ENCODE measurements around the gene SYNJ2. TPM values are rescaled to one million over a fixed set of nuclear protein-coding genes. Genes with fewer than 3 reads are reported as not detected.
A peak's percentile ranks its signal among the peaks of the same experiment; 100 is the strongest.

Gene SYNJ2
- total and polyA plus RNA-seq, 2 of the 4 experiments (the other 2 are of a cell fraction) = 40.8 to 45.2 TPM

- no peak overlapping the region for H3K4me2 ChIP-seq (ENCODE audit: low read depth, low read length)
- WGBS, 2 experiments (ENCODE audit: extremely low coverage in 2 of 2, insufficient read length in 1 of 2) = no CpG with 5 or more reads among the region's 6 CpGs
- dilution Hi-C loops (cut with HindIII; ENCODE audit: low sequenced_read_pairs, unreplicated experiment) = no loop called here
- H3K9ac ChIP-seq (ENCODE audit: low read depth, low read length) = no peak overlapping the region
- no peak for ATAC-seq (ENCODE audit: low read depth)
- H3K36me3 ChIP-seq (ENCODE audit: control insufficient read depth, insufficient read depth, low read length) = no peaks in the 10 kb centered on the region
- no peak overlapping the region for H3K14ac ChIP-seq (replicated peaks; ENCODE audit: low read depth, low read length)
- H3K4me3 ChIP-seq (ENCODE audit: insufficient read depth, low read depth, low read length) = no peak overlapping the region
- no peak overlapping the region for H3K27ac ChIP-seq (ENCODE audit: insufficient read depth, low read length)
- no peaks in the 10 kb centered on the region for H3K4me1 ChIP-seq (ENCODE audit: control insufficient read depth, insufficient read depth, low read length)
- no peak overlapping the region for H2BK5ac ChIP-seq (ENCODE audit: low read depth, low read length, poor library complexity, severe bottlenecking)
- H3K27me3 ChIP-seq (ENCODE audit: control insufficient read depth, insufficient read depth, low read length) = no peaks in the 10 kb centered on the region
- no peak overlapping the region for H2BK15ac ChIP-seq (ENCODE audit: low read depth, low read length)
- in situ Hi-C loops (cut with MboI; ENCODE audit: low sequenced_read_pairs) = no loop called here
- no peak overlapping the region for H3K56ac ChIP-seq (ENCODE audit: extremely low read depth, insufficient read depth, low read length)
- no peak overlapping the region for H2BK20ac ChIP-seq (ENCODE audit: low read depth, low read length)
- ChIA-PET CTCF (interaction anchor here (0.6 kb wide), 1 partner anchor 140 kb away, joined by 4 read pairs; no protein-coding TSS in a partner anchor), POLR2A (ENCODE audit: unreplicated experiment) (no interaction called here)
- no peak overlapping the region for H3K4ac ChIP-seq (ENCODE audit: low read depth, low read length)
- H2AK9ac ChIP-seq (replicated peaks; ENCODE audit: low read depth, low read length, poor library complexity) = peak overlapping the region; percentile 73
- H4K5ac ChIP-seq (ENCODE audit: low read depth, low read length) = no peak overlapping the region
- no peak overlapping the region for H4K8ac ChIP-seq (ENCODE audit: low read depth in 2 of 2, low read length in 2 of 2)
- H2AFZ ChIP-seq (replicated peaks; ENCODE audit: low read length, poor library complexity) = no peak overlapping the region
- no peaks in the 10 kb centered on the region for H3K9me3 ChIP-seq (ENCODE audit: control insufficient read depth, insufficient read depth, low read length)
- no peak overlapping the region for H3K23ac ChIP-seq (ENCODE audit: low read depth, low read length)
- H3K79me1 ChIP-seq (ENCODE audit: low read depth in 1 of 2, low read length in 2 of 2) = no peaks in the 10 kb centered on the region
- intact Hi-C loops (cut with micrococcal nuclease) = no loop called here
- 0 out of 2 replicates have a peak, but pooled peaks cover 3% of the 10 kb centered on the region for H3K9me1 ChIP-seq (ENCODE audit: insufficient read depth, low read length)
- no peak overlapping the region for H2AK5ac ChIP-seq (ENCODE audit: low read depth, low read length)
- no peak for DNase-seq
- H4K20me1 ChIP-seq (ENCODE audit: insufficient read depth, low read length) = no peaks in the 10 kb centered on the region
- H3K18ac ChIP-seq (ENCODE audit: low read depth, low read length) = no peak overlapping the region
- TF ChIP-seq RAD21 (IDR thresholded peaks at IDR 0.05; ENCODE audit: low read length) = no peak
- TF ChIP-seq MAZ (IDR thresholded peaks at IDR 0.05; ENCODE audit: borderline replicate concordance, low read depth, low read length) = no peak
- no peak for TF ChIP-seq RCOR1 (IDR thresholded peaks at IDR 0.05; ENCODE audit: insufficient replicate concordance, low read length)
- no peak for TF ChIP-seq POLR2A (IDR thresholded peaks at IDR 0.05; ENCODE audit: low read depth, low read length)
- TF ChIP-seq, protein P1, sequence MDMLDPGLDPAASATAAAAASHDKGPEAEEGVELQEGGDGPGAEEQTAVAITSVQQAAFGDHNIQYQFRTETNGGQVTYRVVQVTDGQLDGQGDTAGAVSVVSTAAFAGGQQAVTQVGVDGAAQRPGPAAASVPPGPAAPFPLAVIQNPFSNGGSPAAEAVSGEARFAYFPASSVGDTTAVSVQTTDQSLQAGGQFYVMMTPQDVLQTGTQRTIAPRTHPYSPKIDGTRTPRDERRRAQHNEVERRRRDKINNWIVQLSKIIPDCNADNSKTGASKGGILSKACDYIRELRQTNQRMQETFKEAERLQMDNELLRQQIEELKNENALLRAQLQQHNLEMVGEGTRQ (IDR thresholded peaks at IDR 0.05; ENCODE audit: low read depth, low read length) = no peak
- no peak for TF ChIP-seq RFX5 (IDR thresholded peaks at IDR 0.05; ENCODE audit: low read depth, low read length)
- TF ChIP-seq SMC3 (IDR thresholded peaks at IDR 0.05; ENCODE audit: low read depth, low read length) = no peak
- TF ChIP-seq, protein P2, sequence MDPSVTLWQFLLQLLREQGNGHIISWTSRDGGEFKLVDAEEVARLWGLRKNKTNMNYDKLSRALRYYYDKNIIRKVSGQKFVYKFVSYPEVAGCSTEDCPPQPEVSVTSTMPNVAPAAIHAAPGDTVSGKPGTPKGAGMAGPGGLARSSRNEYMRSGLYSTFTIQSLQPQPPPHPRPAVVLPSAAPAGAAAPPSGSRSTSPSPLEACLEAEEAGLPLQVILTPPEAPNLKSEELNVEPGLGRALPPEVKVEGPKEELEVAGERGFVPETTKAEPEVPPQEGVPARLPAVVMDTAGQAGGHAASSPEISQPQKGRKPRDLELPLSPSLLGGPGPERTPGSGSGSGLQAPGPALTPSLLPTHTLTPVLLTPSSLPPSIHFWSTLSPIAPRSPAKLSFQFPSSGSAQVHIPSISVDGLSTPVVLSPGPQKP (IDR thresholded peaks at IDR 0.05; ENCODE audit: borderline replicate concordance, low read depth, low read length) = no peak
- TF ChIP-seq MXI1 (IDR thresholded peaks at IDR 0.05; ENCODE audit: borderline replicate concordance, low read depth, low read length) = no peak
- no peak for TF ChIP-seq MAFK (IDR thresholded peaks at IDR 0.05; ENCODE audit: low read depth, low read length)
- TF ChIP-seq CEBPB (IDR thresholded peaks at IDR 0.05; ENCODE audit: low read depth, low read length) = no peak
- TF ChIP-seq BHLHE40 (IDR thresholded peaks at IDR 0.05; ENCODE audit: low read depth, low read length) = no peak
- TF ChIP-seq CHD1 (IDR thresholded peaks at IDR 0.05; ENCODE audit: low read depth, low read length) = no peak
- no peak for TF ChIP-seq NFE2L2 (IDR thresholded peaks at IDR 0.05; ENCODE audit: low read depth, low read length)
- no TSS peak for BruUV-seq (replicated peaks)
- no peak overlapping the region for H4K91ac ChIP-seq (ENCODE audit: insufficient read depth, low read depth, low read length)
- no peak overlapping the region for H2BK120ac ChIP-seq (ENCODE audit: low read depth, low read length)
These were observed 14.6 kb upstream of the SYNJ2 start for GRCh38 chr6:157967020-157967419.
